Spinal cord (tissue), 10 donors: ENCODE data around the gene IER5. TPM values are rescaled to one million over a fixed set of nuclear protein-coding genes. Genes with fewer than 3 reads are reported as not detected.
"Not testable (repeated sequence)": the region's sequence is repeated elsewhere in the genome, so short reads cannot be mapped to it uniquely, and the experiment has no call there.

Experiments
- DNase-seq, 6 donors: peaks; one replicate each; pipeline versions ENCODE4 v3.0.0 to v3.0.0-alpha.2; 2013 to 2015; ENCODE audit warnings: low spot score in 6 of 6, low read depth in 4 of 6
- H3K27ac ChIP-seq: one replicate; pipeline ENCODE4 v1.5.1; 2013; ENCODE audit warnings: low read depth, low read length, control low read depth
- H3K27me3 ChIP-seq: one replicate; pipeline ENCODE4 v1.6.1; 2013; ENCODE audit warnings: low read length; ENCODE audit not compliant: control insufficient read depth, insufficient read depth
- H3K36me3 ChIP-seq: one replicate; pipeline ENCODE4 v1.6.1; 2013; ENCODE audit warnings: low read length; ENCODE audit not compliant: control insufficient read depth, insufficient read depth
- H3K4me1 ChIP-seq: one replicate; pipeline ENCODE4 v1.6.1; 2013; ENCODE audit warnings: low read length; ENCODE audit not compliant: control insufficient read depth, insufficient read depth
- H3K4me3 ChIP-seq: one replicate; pipeline ENCODE4 v1.5.1; 2013; ENCODE audit warnings: low read depth, low read length, control low read depth
- H3K9me3 ChIP-seq: one replicate; pipeline ENCODE4 v1.6.1; 2013; ENCODE audit warnings: low read length; ENCODE audit not compliant: control insufficient read depth, insufficient read depth
- WGBS: methylation state at CpG from one replicate; pipeline ENCODE4 v1.1.5; 2013; ENCODE audit warnings: missing lambda C conversion rate; ENCODE audit not compliant: insufficient coverage; 5-methylcytosine and 5-hydroxymethylcytosine counted together
- polyA plus RNA-seq, 2 donors: library from polyadenylated mRNA; unstranded; fragments of 120-200 nt; gene quantifications; one replicate each; pipeline ENCODE4 v1.2.1, GENCODE V29; 2013; ENCODE audit not compliant: insufficient read length in 2 of 2
- total RNA-seq, 2 donors: library from RNA; depleted of rRNA in 1 of 2; stranded (reverse); fragments of 120-200 nt in 1 of 2; fragments of >200 nt in 1 of 2; gene quantifications; one replicate each; pipeline versions ENCODE4 v1.2.3 to v1.2.4, GENCODE V29; 2013 to 2014
- donor health status: healthy.

Gene IER5
- total and polyA plus RNA-seq, 4 donors = 8.1 to 11.2 (median 10.1) TPM

DNA sequence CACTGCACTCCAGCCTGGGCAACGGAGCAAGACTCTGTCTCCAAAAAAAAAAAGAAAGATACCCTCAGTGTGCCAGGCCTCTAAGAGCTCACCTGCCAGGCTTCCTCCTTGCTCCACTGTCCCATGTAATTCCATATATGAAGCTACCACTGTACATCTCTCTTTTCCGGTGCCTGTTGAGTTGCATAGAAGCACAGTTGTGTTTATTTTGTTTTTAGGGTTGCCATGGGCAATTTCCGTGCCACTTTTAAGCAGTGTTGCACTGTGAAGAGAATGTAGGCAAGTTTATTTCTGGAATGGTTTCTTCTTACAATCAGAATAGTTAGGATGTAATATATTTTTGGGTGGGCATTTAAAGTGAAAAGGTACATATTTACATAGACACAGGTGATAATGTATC is 31.4 kb upstream of the IER5 start:
- Histone ChIP-seq H3K36me3 (no peaks in the 10 kb centered on the region), H3K9me3 (peaks cover 1% of the 10 kb centered on the region), H3K27ac (no peak overlapping the region), H3K4me1 (no peaks in the 10 kb centered on the region), H3K4me3 (no peak overlapping the region), H3K27me3 (no peaks in the 10 kb centered on the region)
- DNase-seq = no peak
- WGBS = no CpG with 5 or more reads among the region's 3 CpGs

DNA sequence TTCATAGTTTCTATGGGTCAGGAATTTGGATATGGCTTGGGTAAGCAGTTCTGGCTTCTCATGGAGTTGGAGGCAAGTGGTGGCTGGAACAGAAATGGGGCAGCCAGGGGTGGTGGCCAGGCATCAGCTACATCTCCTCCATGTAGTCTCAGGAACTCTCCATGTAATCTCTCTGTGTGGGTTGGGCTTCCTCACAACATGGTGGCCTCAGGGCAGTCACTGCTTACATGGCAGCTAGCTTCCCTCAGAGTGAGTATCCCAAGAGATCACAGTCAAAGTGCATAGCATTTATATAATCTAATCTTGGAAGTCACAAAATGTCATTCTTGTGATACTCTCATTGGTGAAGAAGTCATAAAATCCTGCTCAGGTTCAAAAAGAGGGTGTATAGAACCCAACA is 29.1 kb upstream of the IER5 start:
- Histone ChIP-seq H3K4me3 (no peak overlapping the region), H3K27ac (no peak overlapping the region), H3K9me3 (peaks cover 1% of the 10 kb centered on the region), H3K36me3 (no peaks in the 10 kb centered on the region), H3K27me3 (no peaks in the 10 kb centered on the region), H3K4me1 (peaks cover 3% of the 10 kb centered on the region)
- no peak for DNase-seq

DNA sequence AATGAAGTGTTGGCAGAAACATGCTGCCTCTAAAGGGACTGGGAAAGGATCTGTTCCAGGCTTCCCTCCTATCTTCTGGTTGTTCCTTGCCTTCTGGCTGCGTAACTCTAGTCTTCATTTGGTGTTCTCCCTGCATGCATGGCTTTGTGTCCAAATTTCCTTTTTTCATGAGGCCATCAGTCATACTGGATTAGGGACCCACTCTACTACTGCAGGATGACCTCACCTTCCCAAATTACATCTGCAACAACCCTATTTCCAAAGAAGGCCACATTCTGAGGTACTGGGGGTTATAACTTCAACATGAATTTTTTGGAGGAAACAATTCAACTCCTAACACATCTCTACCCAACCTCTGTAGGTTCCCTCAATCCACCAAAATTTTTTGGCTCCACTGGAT is 28.4 kb upstream of the IER5 start:
- DNase-seq = no peak
- H3K4me3 ChIP-seq = no peak overlapping the region
- H3K36me3 ChIP-seq = no peaks in the 10 kb centered on the region
- WGBS = 100% methylated on average over 1 of the region's 1 CpG
- peaks cover 1% of the 10 kb centered on the region for H3K9me3 ChIP-seq
- H3K27ac ChIP-seq = no peak overlapping the region
- H3K4me1 ChIP-seq = peaks cover 3% of the 10 kb centered on the region
- H3K27me3 ChIP-seq = no peaks in the 10 kb centered on the region

DNA sequence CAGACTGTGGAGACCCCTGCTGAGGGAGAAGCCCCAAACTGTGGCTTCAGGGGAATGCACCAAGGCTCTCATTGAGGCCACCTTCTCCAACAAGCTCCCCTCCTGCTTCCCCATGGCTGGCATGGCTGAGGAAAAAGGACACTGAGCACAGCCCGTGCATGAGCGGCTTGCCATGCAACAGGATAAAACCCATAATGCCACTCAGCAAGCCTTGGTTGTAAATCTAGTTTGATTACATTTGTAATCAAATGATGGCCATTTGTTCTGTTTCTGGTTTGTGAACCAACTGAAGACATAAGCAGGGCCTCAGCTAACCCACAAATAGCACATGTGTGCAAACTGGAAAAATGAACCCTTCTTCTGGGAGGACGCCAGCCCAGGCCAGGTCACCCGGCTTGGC is 27.6 kb upstream of the IER5 start:
- H3K9me3 ChIP-seq, H3K4me1 ChIP-seq, H3K27me3 ChIP-seq, H3K27ac ChIP-seq, H3K36me3 ChIP-seq, H3K4me3 ChIP-seq, DNase-seq: not testable (repeated sequence)
- WGBS = 100% methylated on average over 1 of the region's 4 CpGs

DNA sequence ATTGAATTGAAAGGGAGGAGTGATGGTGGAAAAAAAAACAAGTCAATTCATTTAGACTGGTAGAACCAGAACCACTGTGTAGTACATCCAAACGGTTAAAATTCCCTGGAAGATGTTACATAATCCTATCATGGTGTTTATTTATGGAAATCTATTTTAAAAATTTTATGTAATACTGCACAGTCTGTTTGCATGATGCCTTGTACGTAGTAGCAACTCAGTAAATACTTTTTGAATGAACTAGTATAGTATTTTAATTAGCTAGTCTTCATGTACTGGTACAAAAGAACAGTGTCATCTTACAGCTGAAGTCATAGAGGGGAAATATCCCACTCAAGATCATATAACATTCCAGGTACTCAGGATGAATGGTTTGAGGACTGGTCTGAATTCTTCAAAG is 27.0 kb upstream of the IER5 start:
- H3K27ac ChIP-seq = no peak overlapping the region
- DNase-seq = no peak
- WGBS = no CpG with 5 or more reads among the region's 2 CpGs
- no peaks in the 10 kb centered on the region for H3K27me3 ChIP-seq
- H3K36me3 ChIP-seq = no peaks in the 10 kb centered on the region
- peaks cover 1% of the 10 kb centered on the region for H3K9me3 ChIP-seq
- H3K4me1 ChIP-seq = peaks cover 3% of the 10 kb centered on the region
- H3K4me3 ChIP-seq = no peak overlapping the region

DNA sequence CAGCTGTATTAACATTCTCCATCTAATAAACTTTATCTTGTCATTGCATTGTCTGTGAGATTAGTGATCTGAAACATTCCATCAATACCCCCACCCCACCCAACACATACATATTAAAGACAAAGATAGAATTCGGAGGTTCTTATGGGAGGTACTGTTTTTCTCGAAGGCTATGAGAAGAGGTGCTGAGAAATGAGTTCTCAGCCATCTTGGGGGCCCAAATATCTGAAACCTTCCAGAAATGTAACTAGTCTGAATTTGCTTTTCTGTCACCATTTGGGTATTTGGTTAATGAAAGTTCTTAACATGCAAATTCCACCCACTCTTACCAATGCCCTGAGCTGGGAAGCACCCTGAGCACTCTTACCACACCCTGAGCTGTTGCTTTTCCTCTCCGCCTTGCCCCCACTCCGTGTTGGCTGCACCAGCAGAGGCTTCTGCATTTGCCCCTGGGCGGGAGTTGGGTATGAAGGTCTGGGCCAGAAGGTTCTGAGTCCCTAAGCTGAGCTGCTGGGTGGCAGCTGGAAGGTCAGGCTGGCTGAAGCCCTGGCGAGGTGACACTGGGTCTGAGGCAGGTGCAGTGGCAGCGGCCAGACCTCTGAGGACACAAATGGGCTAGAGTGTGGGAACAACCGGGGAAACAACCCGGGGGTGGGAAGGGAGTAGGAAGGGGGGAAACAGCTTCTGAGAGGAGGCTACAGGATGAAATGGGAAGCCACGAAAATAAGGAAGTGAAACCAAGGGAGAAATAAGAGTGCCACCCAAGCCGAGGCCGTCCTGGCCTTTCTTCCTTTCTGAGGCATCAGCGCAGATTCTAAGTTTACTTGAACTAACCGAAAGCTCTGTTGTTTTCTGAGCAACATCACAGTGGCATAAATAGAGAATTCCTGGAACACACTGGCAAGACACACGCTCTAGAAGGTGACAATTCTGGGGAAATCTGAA is 26.3 kb upstream of the IER5 start:
- peaks cover 3% of the 10 kb centered on the region for H3K4me1 ChIP-seq
- WGBS = 85% methylated on average over 10 of the region's 15 CpGs
- H3K36me3 ChIP-seq = no peaks in the 10 kb centered on the region
- no peaks in the 10 kb centered on the region for H3K27me3 ChIP-seq
- no peak for DNase-seq
- H3K27ac ChIP-seq = no peak overlapping the region
- H3K9me3 ChIP-seq = peaks cover 1% of the 10 kb centered on the region
- H3K4me3 ChIP-seq = no peak overlapping the region

DNA sequence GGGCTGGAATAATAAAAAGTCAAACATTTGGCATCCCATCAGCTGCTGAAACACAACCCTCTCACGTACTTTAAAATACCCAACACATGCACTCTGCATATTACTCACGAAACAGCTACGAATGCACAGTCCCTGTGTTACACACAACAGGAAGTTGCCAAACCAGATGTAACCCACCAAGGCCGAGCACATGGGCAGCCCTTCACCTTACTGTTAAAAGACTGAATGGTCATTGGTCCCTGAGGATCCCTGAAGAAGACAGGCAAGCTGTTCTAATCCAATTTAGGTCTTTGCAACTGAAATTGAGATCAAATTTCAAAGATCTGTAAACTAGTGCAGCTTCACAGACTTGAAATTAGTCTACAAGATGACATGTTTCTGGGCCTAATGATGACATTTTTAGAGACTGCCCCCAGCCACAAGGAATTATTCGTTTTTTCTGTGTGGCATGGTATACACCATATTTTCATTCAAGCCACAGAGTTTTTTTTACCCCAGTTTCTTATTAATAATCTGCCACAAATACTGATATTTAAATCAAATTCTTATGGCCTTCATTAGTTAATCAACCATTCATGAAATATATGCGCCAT is 25.6 kb upstream of the IER5 start:
- no peak overlapping the region for H3K27ac ChIP-seq
- H3K4me1 ChIP-seq = peaks cover 3% of the 10 kb centered on the region
- 57% methylated on average over 5 of the region's 6 CpGs for WGBS
- no peak for DNase-seq
- H3K27me3 ChIP-seq = no peaks in the 10 kb centered on the region
- H3K9me3 ChIP-seq = peaks cover 1% of the 10 kb centered on the region
- no peaks in the 10 kb centered on the region for H3K36me3 ChIP-seq
- H3K4me3 ChIP-seq = no peak overlapping the region

DNA sequence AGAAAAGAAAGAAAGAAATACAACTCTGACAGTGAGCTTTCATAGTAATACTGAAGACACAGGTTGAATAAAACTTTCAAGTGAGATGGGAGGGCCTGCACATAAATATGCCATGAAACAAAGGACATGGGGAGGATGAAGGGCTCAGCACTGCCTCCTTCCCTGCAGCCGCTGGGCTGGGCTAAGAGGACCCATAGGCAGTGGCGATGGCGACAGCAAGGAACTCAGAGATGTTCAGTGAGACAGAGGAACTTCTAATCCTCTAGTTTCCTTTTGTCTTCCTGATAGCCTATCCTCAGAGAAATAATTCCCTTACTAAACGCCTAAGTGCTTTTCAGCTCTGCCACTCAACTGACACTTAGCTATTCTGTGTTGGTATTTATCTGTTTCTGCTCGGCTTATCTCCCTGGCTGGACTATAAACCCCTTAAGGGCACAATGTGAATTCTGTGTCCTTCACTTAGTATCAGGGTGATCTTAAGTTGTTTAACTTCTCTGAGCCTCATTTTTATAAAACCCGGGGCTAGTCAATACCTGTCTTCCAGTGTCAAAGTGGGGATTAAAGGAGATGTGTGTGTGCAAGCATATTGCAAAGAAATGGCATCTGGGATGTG is 24.4 kb upstream of the IER5 start:
- no peaks in the 10 kb centered on the region for H3K27me3 ChIP-seq
- H3K4me1 ChIP-seq = peaks cover 3% of the 10 kb centered on the region
- H3K4me3 ChIP-seq = no peak overlapping the region
- H3K36me3 ChIP-seq = no peaks in the 10 kb centered on the region
- peaks cover 1% of the 10 kb centered on the region for H3K9me3 ChIP-seq
- peak in 1 of 6 donors; percentile 18 for DNase-seq
- no peak overlapping the region for H3K27ac ChIP-seq
- 28% methylated on average over 4 of the region's 6 CpGs for WGBS

DNA sequence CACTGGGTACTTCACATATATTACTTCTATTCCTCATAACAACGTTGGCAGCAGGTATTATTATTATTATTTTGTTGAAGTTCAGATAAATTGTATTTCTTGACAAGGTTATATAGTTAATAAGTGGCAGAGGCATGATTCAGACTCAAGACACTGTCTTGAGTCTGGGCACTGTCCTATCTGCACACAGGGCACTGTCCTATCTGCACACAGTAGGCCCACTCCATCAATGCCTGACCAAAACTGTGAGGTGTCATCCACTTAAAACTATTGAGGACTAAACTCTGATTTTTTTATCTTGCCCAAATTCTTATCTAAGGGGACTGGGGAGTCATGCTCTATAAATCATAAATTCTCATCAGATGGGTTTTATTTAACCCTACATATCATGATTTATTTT is 23.8 kb upstream of the IER5 start:
- Histone ChIP-seq H3K27me3 (no peaks in the 10 kb centered on the region), H3K36me3 (no peaks in the 10 kb centered on the region), H3K27ac (no peak overlapping the region), H3K9me3 (no peaks in the 10 kb centered on the region), H3K4me1 (peaks cover 3% of the 10 kb centered on the region), H3K4me3 (no peak overlapping the region)
- no CpG with 5 or more reads among the region's 1 CpG for WGBS
- DNase-seq = no peak
